HG02798 (cell line): Measurements from ENCODE around the gene TMEM89.

ENCODE experiments used
- ATAC-seq: cut with Tn5 transposase; IDR thresholded peaks from one replicate; pipeline ENCODE4 v1.9.1; 2021; ENCODE audit warnings: mild to moderate bottlenecking; ENCODE audit not compliant: unreplicated experiment, poor library complexity

TMEM89 gene

GRCh38 chr3:48593337-48593736 lies 28.2 kb downstream of the TMEM89 start:
- no peak for ATAC-seq

- ATAC-seq = no peak
These were observed 29.0 kb downstream of the TMEM89 start for GRCh38 chr3:48592519-48593087.

DNA sequence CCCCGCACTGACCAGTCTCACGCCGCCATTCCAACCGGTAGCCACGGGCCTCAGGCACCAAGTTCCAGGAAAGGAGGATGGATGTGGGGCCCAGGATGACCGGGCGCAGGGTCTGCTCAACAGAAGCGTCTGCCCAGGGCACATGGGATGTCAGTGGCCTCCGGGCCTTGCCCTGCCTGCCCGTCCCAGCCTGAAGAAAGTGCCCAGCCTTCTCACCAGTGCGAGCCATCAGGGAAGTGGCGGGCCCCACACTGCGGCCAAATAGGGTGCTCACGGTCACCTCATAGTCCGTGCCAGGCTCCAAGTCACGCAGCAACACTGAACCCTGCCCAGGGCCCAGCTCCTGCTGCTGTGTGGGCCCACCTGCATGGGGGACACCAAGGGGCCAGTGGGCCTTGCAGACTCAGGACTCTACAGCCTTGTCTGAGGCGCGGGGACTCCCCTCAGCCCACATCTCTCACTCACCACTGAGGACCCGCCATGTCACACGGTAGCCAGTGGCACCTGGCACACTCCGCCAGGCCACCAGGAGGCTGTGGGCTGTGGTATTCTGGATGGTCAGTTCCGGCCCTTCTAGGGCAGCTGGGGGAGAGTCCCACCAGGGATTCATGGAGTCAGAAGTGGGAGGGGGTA lies 29.6 kb downstream of the TMEM89 start:
- no peak for ATAC-seq

DNA sequence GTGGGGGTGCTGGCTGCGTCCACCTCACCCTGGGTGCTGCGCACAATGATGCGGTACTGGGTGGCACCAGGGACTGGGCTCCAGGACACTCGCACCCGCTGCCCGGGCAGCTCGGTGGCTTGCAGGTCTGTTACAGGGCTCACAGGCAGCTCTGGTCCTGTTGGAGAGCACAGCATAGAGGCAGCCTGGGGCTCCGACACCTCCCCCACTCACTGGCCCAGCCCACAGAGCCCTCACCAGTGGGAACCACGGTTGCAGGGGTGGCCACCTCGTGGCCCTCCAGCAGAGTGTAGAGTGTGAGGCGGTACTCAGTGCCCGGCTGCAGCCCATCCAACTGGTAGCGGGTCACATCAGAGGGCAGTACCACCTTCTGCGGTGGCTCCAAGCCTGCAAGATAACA lies 30.1 kb downstream of the TMEM89 start:
- ATAC-seq = no peak

DNA sequence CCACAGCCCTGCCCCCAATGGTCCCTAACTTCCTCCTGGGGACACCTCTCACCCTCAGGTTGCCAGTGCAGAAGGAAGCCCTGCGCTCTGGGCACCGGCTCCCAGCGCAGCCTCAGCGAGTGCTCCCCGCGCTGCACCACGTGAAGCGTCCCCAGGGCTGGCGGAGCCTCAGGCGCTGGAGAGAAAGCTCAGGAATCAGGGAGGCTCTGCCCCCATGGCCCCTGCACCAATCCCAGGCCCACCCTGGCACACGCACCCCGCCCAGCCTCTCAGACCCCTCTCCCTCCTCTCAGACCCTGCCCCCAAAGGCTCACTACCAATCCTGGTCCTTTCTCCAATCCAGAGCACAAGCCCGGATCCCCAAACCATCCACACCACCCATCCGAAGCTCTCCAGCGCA lies 33.3 kb downstream of the TMEM89 start:
- ATAC-seq = no peak

- ATAC-seq = no peak
These were observed 33.9 kb downstream of the TMEM89 start for GRCh38 chr3:48587686-48588085.

- no peak for ATAC-seq
These were observed 36.2 kb downstream of the TMEM89 start for GRCh38 chr3:48585411-48585810.

- ATAC-seq = no peak
These were observed 36.7 kb downstream of the TMEM89 start for GRCh38 chr3:48584836-48585235.

GRCh38 chr3:48581621-48582481 lies 39.7 kb downstream of the TMEM89 start:
- ATAC-seq = no peak

GRCh38 chr3:48576647-48577046 lies 44.9 kb downstream of the TMEM89 start:
- no peak for ATAC-seq

GRCh38 chr3:48575366-48575765 lies 46.2 kb downstream of the TMEM89 start:
- ATAC-seq = no peak

DNA sequence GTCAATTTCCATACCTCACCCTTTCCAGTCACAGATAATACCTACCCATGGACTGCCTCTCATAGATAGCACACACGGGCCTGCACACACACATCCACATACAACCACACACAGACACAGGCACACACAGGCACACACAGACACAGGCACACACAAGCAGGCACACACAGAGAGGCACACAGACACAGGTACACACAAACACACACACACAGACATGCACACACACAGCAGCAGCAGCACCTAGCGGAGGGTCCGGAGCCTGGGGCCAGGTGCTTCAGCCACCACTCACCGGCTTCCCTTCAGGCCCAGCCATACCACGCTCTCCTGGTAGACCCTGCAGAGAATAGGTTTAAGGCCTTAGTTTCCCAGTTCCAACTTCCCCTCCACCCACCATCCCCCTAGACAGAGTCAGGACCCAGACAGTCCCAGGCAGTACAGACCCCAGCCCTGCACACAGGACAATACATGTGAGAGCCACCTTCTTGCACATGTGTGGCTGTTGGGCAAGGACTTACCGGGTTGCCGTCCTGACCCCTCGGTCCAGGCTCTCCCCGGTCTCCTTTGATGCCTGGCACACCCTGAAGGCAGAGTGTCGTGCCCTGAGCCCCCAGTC lies 47.5 kb downstream of the TMEM89 start:
- ATAC-seq = no peak

GRCh38 chr3:48572517-48572916 lies 49.1 kb downstream of the TMEM89 start:
- ATAC-seq = no peak

DNA sequence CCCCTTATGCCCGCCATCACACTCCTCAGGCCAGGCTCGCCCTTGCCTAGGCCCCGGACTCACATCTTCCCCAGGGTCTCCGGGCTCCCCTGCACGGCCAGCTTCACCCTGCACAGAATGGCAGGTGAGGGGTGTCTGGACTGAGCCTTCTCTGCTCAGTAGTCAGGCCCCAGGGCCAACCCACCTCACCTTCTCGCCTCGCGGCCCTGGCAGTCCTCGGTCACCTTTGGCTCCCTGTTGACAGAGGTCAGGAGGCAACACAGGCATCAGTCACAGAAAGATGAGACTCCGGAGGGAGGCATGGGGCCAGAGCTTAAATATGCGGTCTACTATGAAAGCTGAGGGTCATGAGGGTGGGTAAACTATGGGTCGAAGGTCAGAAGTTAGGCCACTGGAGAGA lies 49.6 kb downstream of the TMEM89 start:
- ATAC-seq = no peak
